CD4-positive, alpha-beta T cell (primary cell): ENCODE results near the gene SYT5. TPM values are rescaled to one million over a fixed set of nuclear protein-coding genes. Genes with fewer than 3 reads are reported as not detected.

Source experiments
- ATAC-seq: fragments of 200-7000 bp; cut with Tn5 transposase; one replicate; pipeline ENCODE4 v1.10.0; 2022; ENCODE audit warnings: mild to moderate bottlenecking; ENCODE audit not compliant: poor library complexity
- CTCF ChIA-PET: fragments of 350-600 bp; sonication (Branson Sonifier 250); formaldehyde crosslinking; loops from one replicate; lab custom pipeline; 2021; ENCODE audit warnings: antibody characterized with exemption, inconsistent platforms; lab: Charles Lee
- POLR2A ChIA-PET: fragments of 350-600 bp; sonication (Branson Sonifier 250); formaldehyde crosslinking; loops from one replicate; lab custom pipeline; 2021; ENCODE audit warnings: antibody characterized with exemption, inconsistent platforms; lab: Charles Lee
- DNase-seq, 14 experiments: peaks; one replicate each; pipeline ENCODE4 v3.0.0-alpha.2; 2013 to 2020; ENCODE audit warnings: mixed read lengths in 2 of 14
- H3K27ac ChIP-seq, 2 donors: one replicate each; pipeline versions ENCODE4 v1.5.1 to v1.7.0; 2013; ENCODE audit warnings: low read length in 2 of 2, low read depth in 1 of 2, mild to moderate bottlenecking in 1 of 2
- H3K27me3 ChIP-seq, 2 experiments: 1 replicate in 1 of 2; 2 replicates in 1 of 2; pipeline versions ENCODE4 v1.6.1 to v1.7.0; 2013; ENCODE audit warnings: low read length in 2 of 2, control low read depth in 1 of 2, mild to moderate bottlenecking in 1 of 2, moderate library complexity in 1 of 2; ENCODE audit not compliant: insufficient read depth in 2 of 2, control insufficient read depth in 1 of 2
- H3K36me3 ChIP-seq: one replicate; pipeline ENCODE4 v1.6.1; 2013; ENCODE audit warnings: low read length, control low read depth; ENCODE audit not compliant: insufficient read depth
- H3K4me1 ChIP-seq: one replicate; pipeline ENCODE4 v1.6.1; 2013; ENCODE audit warnings: low read length, control low read depth; ENCODE audit not compliant: insufficient read depth
- H3K4me3 ChIP-seq: one replicate; pipeline ENCODE4 v1.5.1; 2013; ENCODE audit warnings: mild to moderate bottlenecking, low read length, moderate library complexity
- H3K9me3 ChIP-seq, 2 experiments: 1 replicate in 1 of 2; 2 replicates in 1 of 2; pipeline versions ENCODE4 v1.6.1 to v1.7.0; 2013; ENCODE audit warnings: low read length in 2 of 2, mild to moderate bottlenecking in 2 of 2, control low read depth in 1 of 2, moderate library complexity in 1 of 2; ENCODE audit not compliant: control insufficient read depth in 1 of 2, insufficient read depth in 1 of 2
- H3K27ac Mint-ChIP-seq: one replicate; pipeline ENCODE4 v1.8.0; 2020; ENCODE audit warnings: mixed read lengths
- H3K27me3 Mint-ChIP-seq: one replicate; pipeline ENCODE4 v1.8.0; 2021; ENCODE audit warnings: mixed read lengths
- H3K36me3 Mint-ChIP-seq: one replicate; pipeline ENCODE4 v1.8.0; 2021; ENCODE audit warnings: low read depth, mixed read lengths
- H3K4me1 Mint-ChIP-seq: one replicate; pipeline ENCODE4 v1.8.0; 2021; ENCODE audit warnings: low read depth, mixed read lengths
- H3K4me3 Mint-ChIP-seq: one replicate; pipeline ENCODE4 v1.8.0; 2020; ENCODE audit warnings: mild to moderate bottlenecking, mixed read lengths
- H3K9me3 Mint-ChIP-seq: one replicate; pipeline ENCODE4 v1.8.0; 2020; ENCODE audit warnings: mixed read lengths
- intact Hi-C, 2 experiments: fragments of 100-400 bp; cut with DNase I in 1 of 2; cut with micrococcal nuclease in 1 of 2; formaldehyde crosslinking; loops; one replicate each; pipeline versions ENCODE4 v1.15.1 to v1.9.0; 2023 to 2025; cut with DNase I, micrococcal nuclease
- total RNA-seq, 174 experiments: library from RNA in 2 of 174; stranded (reverse) in 2 of 174; gene quantifications; one replicate each; pipeline ENCODE4 v1.2.3 and lab custom pipeline; 2021 to 2026
- TF ChIP-seq, protein P1 (sequence below): fragments of 200-600 bp; IDR thresholded peaks from one replicate; pipeline ENCODE4 v1.8.0; 2022; ENCODE audit warnings: antibody characterized with exemption, mild to moderate bottlenecking

The SYT5 gene
- total RNA-seq, 2 experiments from 2014 or later = 0.41 to 0.56 TPM

DNA sequence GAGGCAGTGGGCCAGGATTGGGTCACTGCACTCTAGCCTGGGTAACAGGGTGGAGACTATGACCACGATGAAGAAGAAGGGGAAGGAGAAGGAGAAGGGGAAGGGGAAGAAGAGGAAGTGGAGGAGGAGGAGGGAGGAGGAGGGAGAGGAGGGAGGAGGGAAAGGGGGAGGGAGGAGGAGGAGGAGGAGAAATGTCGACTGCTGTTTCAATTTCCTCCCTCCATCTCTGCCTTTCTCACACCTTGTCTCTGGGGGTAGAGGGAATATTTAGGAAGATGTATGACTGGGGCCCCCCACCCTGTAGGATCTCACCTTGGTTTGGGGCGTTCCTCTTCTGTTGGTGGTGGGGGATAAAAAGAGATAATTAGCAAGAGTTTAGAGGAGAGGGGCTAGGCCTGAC is 34.9 kb downstream of the SYT5 start:
- CTCF ChIA-PET = no interaction called here
- no peak overlapping the region for H3K4me3 Mint-ChIP-seq
- no peak overlapping the region for H3K4me3 ChIP-seq
- H3K9me3 ChIP-seq = peaks cover 0 to 11% of the 10 kb centered on the region in 2 experiments
- H3K4me1 ChIP-seq = peaks cover 23% of the 10 kb centered on the region
- H3K9me3 Mint-ChIP-seq = no peaks in the 10 kb centered on the region
- no peaks in the 10 kb centered on the region for H3K36me3 ChIP-seq
- POLR2A ChIA-PET = no interaction called here
- intact Hi-C loops = no loop called here
- H3K36me3 Mint-ChIP-seq = no peaks in the 10 kb centered on the region
- no peak overlapping the region for H3K27ac Mint-ChIP-seq
- TF ChIP-seq, protein P1, sequence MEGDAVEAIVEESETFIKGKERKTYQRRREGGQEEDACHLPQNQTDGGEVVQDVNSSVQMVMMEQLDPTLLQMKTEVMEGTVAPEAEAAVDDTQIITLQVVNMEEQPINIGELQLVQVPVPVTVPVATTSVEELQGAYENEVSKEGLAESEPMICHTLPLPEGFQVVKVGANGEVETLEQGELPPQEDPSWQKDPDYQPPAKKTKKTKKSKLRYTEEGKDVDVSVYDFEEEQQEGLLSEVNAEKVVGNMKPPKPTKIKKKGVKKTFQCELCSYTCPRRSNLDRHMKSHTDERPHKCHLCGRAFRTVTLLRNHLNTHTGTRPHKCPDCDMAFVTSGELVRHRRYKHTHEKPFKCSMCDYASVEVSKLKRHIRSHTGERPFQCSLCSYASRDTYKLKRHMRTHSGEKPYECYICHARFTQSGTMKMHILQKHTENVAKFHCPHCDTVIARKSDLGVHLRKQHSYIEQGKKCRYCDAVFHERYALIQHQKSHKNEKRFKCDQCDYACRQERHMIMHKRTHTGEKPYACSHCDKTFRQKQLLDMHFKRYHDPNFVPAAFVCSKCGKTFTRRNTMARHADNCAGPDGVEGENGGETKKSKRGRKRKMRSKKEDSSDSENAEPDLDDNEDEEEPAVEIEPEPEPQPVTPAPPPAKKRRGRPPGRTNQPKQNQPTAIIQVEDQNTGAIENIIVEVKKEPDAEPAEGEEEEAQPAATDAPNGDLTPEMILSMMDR = no peak
- H3K27me3 ChIP-seq = peaks cover 62 to 68% of the 10 kb centered on the region in 2 experiments
- ATAC-seq (no peak), DNase-seq (no peak)
- peaks cover 5% of the 10 kb centered on the region for H3K4me1 Mint-ChIP-seq
- peaks cover 59% of the 10 kb centered on the region for H3K27me3 Mint-ChIP-seq
- H3K27ac ChIP-seq = no peak overlapping the region

DNA sequence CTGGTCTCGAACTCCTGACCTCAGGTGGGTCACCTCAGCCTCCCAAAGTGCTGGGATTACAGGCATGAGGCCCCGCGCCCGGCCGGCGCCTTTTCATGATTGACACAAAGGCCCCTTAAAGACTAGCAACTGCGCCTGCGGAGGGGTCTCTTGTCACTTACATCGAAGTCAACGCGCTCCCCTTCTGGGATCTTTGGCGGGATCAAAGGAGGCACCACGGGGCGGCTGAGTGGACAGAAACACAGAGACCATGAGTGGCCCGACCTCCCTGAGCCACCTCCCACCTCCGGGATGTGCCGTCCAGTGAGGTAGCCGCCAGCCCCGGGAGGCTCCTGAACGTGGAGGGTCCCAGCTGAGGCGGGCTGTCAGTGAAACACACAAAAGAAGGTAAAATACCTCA is 38.4 kb downstream of the SYT5 start:
- peaks cover 59% of the 10 kb centered on the region for H3K27me3 Mint-ChIP-seq
- H3K36me3 Mint-ChIP-seq = no peaks in the 10 kb centered on the region
- ChIA-PET CTCF (interaction anchor here (1.0 to 1.8 kb wide), 6 partner anchors 19 to 464 kb away, joined by 3 to 27 read pairs (median 6); partner anchors contain the start of gene TMEM238), POLR2A (interaction anchor here (0.6 kb wide), 1 partner anchor 352 kb away, joined by 3 read pairs; no protein-coding TSS in a partner anchor)
- Histone ChIP-seq H3K27ac (no peak overlapping the region), H3K9me3 (peaks cover 0 to 5% of the 10 kb centered on the region in 2 experiments), H3K36me3 (no peaks in the 10 kb centered on the region), H3K4me1 (peaks cover 20% of the 10 kb centered on the region), H3K27me3 (peaks cover 50 to 58% of the 10 kb centered on the region in 2 experiments), H3K4me3 (no peak overlapping the region)
- H3K27ac Mint-ChIP-seq = no peak overlapping the region
- DNase-seq (no peak), ATAC-seq (no peak)
- no peaks in the 10 kb centered on the region for H3K9me3 Mint-ChIP-seq
- TF ChIP-seq, protein P1 = no peak
- H3K4me1 Mint-ChIP-seq = peaks cover 5% of the 10 kb centered on the region
- intact Hi-C loops = loop anchor here (1.0 to 5.0 kb wide), 5 partner anchors 242 to 491 kb away; no protein-coding TSS in a partner anchor
- no peak overlapping the region for H3K4me3 Mint-ChIP-seq

DNA sequence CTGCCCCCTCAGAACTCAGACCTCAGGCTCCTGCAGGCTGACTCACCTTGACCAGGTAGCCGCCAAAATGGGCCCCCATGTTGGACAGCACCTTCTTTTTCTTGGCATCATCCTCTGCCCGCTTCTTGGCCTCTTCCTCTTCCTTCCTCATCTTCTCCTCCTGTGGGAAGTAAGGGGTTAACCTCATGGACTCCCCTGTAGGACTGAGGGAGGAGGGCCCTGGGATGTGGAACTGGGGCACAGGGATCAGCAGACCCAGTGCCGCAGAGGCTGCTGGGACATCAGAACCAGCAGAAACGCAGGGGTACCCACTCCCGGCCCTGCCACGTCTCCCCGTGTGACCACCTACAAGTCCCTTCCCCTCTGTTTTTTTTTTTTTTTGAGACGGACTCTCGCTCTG is 42.2 kb downstream of the SYT5 start:
- no peak for ATAC-seq
- intact Hi-C loops = no loop called here
- Histone ChIP-seq H3K27ac (no peak overlapping the region), H3K4me3 (no peak overlapping the region), H3K4me1 (peaks cover 9% of the 10 kb centered on the region), H3K36me3 (no peaks in the 10 kb centered on the region), H3K27me3 (peaks cover 31 to 38% of the 10 kb centered on the region in 2 experiments), H3K9me3 (peaks cover 0 to 6% of the 10 kb centered on the region in 2 experiments)
- ChIA-PET POLR2A (no interaction called here), CTCF (no interaction called here)
- Mint-ChIP-seq H3K27me3 (peaks cover 35% of the 10 kb centered on the region), H3K27ac (no peak overlapping the region), H3K4me1 (no peaks in the 10 kb centered on the region), H3K9me3 (no peaks in the 10 kb centered on the region), H3K36me3 (no peaks in the 10 kb centered on the region), H3K4me3 (no peak overlapping the region)
- TF ChIP-seq, protein P1 = no peak
- no peak for DNase-seq
